ENCODE results near the gene SCRN2.

DNA sequence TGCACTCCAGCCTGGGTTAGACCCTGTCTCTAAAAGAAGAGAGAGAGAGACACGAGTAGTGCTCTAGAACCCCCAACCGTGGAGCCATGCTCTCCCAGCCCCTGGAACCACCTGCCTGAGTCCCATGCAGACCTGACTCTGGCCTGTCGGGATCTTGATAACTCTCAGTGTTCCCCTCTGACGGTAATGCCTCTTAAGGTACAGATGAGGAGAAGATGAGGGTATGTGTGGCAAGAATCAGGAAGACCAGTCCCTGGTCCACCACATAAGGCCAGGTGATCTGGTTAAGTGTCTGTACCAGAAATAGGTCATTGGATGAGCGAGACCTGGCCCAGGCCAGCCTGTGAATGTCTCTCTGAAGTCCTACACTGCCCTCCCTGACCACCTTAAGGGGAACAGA lies 37.9 kb downstream of the SCRN2 start:
- no peak for TF ChIP-seq POLR2A (IDR thresholded peaks at IDR 0.05)
- TF ChIP-seq, protein P1, sequence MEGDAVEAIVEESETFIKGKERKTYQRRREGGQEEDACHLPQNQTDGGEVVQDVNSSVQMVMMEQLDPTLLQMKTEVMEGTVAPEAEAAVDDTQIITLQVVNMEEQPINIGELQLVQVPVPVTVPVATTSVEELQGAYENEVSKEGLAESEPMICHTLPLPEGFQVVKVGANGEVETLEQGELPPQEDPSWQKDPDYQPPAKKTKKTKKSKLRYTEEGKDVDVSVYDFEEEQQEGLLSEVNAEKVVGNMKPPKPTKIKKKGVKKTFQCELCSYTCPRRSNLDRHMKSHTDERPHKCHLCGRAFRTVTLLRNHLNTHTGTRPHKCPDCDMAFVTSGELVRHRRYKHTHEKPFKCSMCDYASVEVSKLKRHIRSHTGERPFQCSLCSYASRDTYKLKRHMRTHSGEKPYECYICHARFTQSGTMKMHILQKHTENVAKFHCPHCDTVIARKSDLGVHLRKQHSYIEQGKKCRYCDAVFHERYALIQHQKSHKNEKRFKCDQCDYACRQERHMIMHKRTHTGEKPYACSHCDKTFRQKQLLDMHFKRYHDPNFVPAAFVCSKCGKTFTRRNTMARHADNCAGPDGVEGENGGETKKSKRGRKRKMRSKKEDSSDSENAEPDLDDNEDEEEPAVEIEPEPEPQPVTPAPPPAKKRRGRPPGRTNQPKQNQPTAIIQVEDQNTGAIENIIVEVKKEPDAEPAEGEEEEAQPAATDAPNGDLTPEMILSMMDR (IDR thresholded peaks at IDR 0.05) = no peak
